H1 (cell line): Measurements from ENCODE around the gene IKBIP. TPM values are rescaled to one million over a fixed set of nuclear protein-coding genes. Genes with fewer than 3 reads are reported as not detected.

ENCODE experiments used
- ASH2L ChIP-seq: fragments of 200-600, 300-600 bp; sonication (generic); IDR thresholded peaks from one replicate; pipeline ENCODE4 v1.7.1; 2017; ENCODE audit warnings: low read length
- ATF3 ChIP-seq: IDR thresholded peaks from 2 replicates; pipeline ENCODE4 v1.6.1; 2011; ENCODE audit warnings: low read depth, mild to moderate bottlenecking, low read length; ENCODE audit not compliant: insufficient read depth
- CBX5 ChIP-seq: fragments of 300-800, 300-1000 bp; sonication (generic); IDR thresholded peaks from 2 replicates; pipeline ENCODE4 v1.7.1; 2016; ENCODE audit warnings: antibody characterized with exemption, low read length, low read depth
- CHD7 ChIP-seq: fragments of 300-600 bp; sonication (generic); IDR thresholded peaks from 2 replicates; pipeline ENCODE4 v1.7.1; 2012; ENCODE audit warnings: low read length, moderate library complexity, mild to moderate bottlenecking, inconsistent platforms; ENCODE audit not compliant: insufficient replicate concordance
- EGR1 ChIP-seq: IDR thresholded peaks from 2 replicates; pipeline ENCODE4 v1.6.1; 2011; ENCODE audit warnings: low read depth, low read length, borderline replicate concordance
- EP300 ChIP-seq, 2 experiments: IDR thresholded peaks; 1 replicate in 1 of 2; 2 replicates in 1 of 2; pipeline ENCODE4 v1.6.1; 2011 to 2012; ENCODE audit warnings: low read depth in 2 of 2, low read length in 2 of 2, mild to moderate bottlenecking in 2 of 2, borderline replicate concordance in 1 of 2, inconsistent platforms in 1 of 2, moderate library complexity in 1 of 2
- HDAC6 ChIP-seq: IDR thresholded peaks from one replicate; pipeline ENCODE4 v1.7.1; 2012; ENCODE audit warnings: low read depth, mild to moderate bottlenecking, inconsistent platforms, low read length, moderate library complexity
- POLR2A ChIP-seq, 2 experiments: IDR thresholded peaks; 1 replicate in 1 of 2; 2 replicates in 1 of 2; pipeline ENCODE4 v1.6.1; 2011; ENCODE audit warnings: low read depth in 2 of 2, low read length in 2 of 2, mild to moderate bottlenecking in 2 of 2; ENCODE audit errors: control extremely low read depth in 1 of 2
- RFX5 ChIP-seq: IDR thresholded peaks from 2 replicates; pipeline ENCODE4 v1.6.1; 2011; ENCODE audit warnings: low read depth, low read length, improper control_type of control experiment, borderline replicate concordance
- RXRA ChIP-seq: IDR thresholded peaks from 2 replicates; pipeline ENCODE4 v1.6.1; 2011; ENCODE audit warnings: low read depth, mild to moderate bottlenecking, low read length, moderate library complexity; ENCODE audit not compliant: insufficient read depth
- SAP30 ChIP-seq: fragments of 300-600 bp; sonication (generic); IDR thresholded peaks from 2 replicates; pipeline ENCODE4 v1.7.1; 2012; ENCODE audit warnings: low read length, moderate library complexity, mild to moderate bottlenecking, inconsistent platforms; ENCODE audit not compliant: insufficient read depth, insufficient replicate concordance
- polyA plus RNA-seq, 7 experiments: library from polyadenylated mRNA; depleted of rRNA in 3 of 7; stranded (reverse) in 5 of 7; unstranded in 2 of 7; fragments of >200 nt in 5 of 7; fragments of 200-250 nt in 2 of 7; gene quantifications; 1 replicate in 5 of 7; 2 replicates in 1 of 7; 4 replicates in 1 of 7; pipeline versions ENCODE4 v1.2.1 to v1.2.3, GENCODE V29; 2011 to 2013; ENCODE audit warnings: missing spikeins in 2 of 7, mixed read lengths in 2 of 7
- total RNA-seq: library from RNA; stranded (reverse); fragmentation: NEBNext Ultra II Directional; extraction: Animal tissue kit (Norgen Biotek cat#: 25700); gene quantifications from 2 replicates; pipeline ENCODE4 v1.2.1, GENCODE V29; 2021

Gene IKBIP
- total and polyA plus RNA-seq, 2 of the 8 experiments (the other 6 are each of a cell fraction or from before 2014, with no cell fraction given) = 2.7 to 12.4 TPM

- no peak for TF ChIP-seq CHD7
- TF ChIP-seq ASH2L = no peak
- TF ChIP-seq RXRA = no peak
- no peak for TF ChIP-seq EP300 (IDR thresholded peaks at IDR 0.05; ENCODE audit: borderline replicate concordance in 1 of 2, low read depth in 2 of 2, low read length in 2 of 2)
- TF ChIP-seq HDAC6 = no peak
- no peak for TF ChIP-seq EGR1
- no peak for TF ChIP-seq SAP30
- no peak for TF ChIP-seq POLR2A (IDR thresholded peaks at IDR 0.05; ENCODE audit: control extremely low read depth in 1 of 2, low read depth in 2 of 2, low read length in 2 of 2)
- TF ChIP-seq RFX5 = no peak
- no peak for TF ChIP-seq CBX5
- no peak for TF ChIP-seq ATF3
Measured at GRCh38 chr12:98679611-98680005, 35.0 kb upstream of the IKBIP start (continued).
